Panc1 (cell line): Measurements from ENCODE around the gene OMA1.

Experiments used
- CTCF ChIP-seq: fragments of 450-650 bp; IDR thresholded peaks from 2 replicates; pipeline ENCODE4 v1.5.1; 2017; ENCODE audit warnings: mild to moderate bottlenecking
- POLR2AphosphoS5 ChIP-seq: IDR thresholded peaks from 2 replicates; pipeline ENCODE4 v1.6.1; 2012; ENCODE audit warnings: mild to moderate bottlenecking, low read depth, low read length, moderate library complexity
- REST ChIP-seq, 2 experiments: IDR thresholded peaks; 2 replicates each; pipeline ENCODE4 v1.6.1; 2011 to 2012; ENCODE audit warnings: low read depth in 2 of 2, control low read depth in 1 of 2, low read length in 1 of 2, mild to moderate bottlenecking in 1 of 2, moderate library complexity in 1 of 2; ENCODE audit not compliant: insufficient read depth in 1 of 2

GRCh38 chr1:58469016-58469415 lies 77.5 kb downstream of the OMA1 start:
- no peak for TF ChIP-seq CTCF
- TF ChIP-seq POLR2AphosphoS5 = no peak
- TF ChIP-seq REST (IDR thresholded peaks at IDR 0.05; ENCODE audit: insufficient read depth in 1 of 2, low read depth in 2 of 2, low read length in 1 of 2) = no peak
